ENCODE data around the gene LTBP1.

Gene LTBP1

DNA sequence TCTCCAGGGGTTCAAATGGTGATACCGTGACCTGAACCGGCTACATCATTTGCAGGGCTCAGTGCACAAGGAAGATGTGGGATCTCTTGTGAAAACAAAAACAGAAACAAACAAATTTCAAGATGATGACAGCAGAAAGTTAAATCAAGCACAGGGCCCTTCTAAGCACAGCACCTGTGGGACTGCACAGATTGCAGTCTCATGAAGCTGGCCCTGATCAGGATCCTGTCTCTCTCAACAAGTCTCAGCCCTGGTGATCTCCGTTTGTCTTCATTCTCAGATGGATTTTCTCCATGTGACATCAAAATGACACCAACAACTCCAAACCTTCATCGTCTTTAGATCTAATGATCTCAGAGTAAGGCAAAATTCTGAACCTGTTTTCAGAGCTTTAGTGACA is 39.7 kb downstream of the LTBP1 start:
- H3K4me3 ChIP-seq (ENCODE audit: low read depth, low read length) = no peak overlapping the region
- CTCF ChIA-PET = no interaction called here
- TF ChIP-seq, protein P1, sequence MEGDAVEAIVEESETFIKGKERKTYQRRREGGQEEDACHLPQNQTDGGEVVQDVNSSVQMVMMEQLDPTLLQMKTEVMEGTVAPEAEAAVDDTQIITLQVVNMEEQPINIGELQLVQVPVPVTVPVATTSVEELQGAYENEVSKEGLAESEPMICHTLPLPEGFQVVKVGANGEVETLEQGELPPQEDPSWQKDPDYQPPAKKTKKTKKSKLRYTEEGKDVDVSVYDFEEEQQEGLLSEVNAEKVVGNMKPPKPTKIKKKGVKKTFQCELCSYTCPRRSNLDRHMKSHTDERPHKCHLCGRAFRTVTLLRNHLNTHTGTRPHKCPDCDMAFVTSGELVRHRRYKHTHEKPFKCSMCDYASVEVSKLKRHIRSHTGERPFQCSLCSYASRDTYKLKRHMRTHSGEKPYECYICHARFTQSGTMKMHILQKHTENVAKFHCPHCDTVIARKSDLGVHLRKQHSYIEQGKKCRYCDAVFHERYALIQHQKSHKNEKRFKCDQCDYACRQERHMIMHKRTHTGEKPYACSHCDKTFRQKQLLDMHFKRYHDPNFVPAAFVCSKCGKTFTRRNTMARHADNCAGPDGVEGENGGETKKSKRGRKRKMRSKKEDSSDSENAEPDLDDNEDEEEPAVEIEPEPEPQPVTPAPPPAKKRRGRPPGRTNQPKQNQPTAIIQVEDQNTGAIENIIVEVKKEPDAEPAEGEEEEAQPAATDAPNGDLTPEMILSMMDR (IDR thresholded peaks at IDR 0.05; ENCODE audit: insufficient read depth, low read length, missing control alignments) = no peak
- POLR2A ChIA-PET = no interaction called here
- no peak for DNase-seq (ENCODE audit: low read depth, low spot score)

DNA sequence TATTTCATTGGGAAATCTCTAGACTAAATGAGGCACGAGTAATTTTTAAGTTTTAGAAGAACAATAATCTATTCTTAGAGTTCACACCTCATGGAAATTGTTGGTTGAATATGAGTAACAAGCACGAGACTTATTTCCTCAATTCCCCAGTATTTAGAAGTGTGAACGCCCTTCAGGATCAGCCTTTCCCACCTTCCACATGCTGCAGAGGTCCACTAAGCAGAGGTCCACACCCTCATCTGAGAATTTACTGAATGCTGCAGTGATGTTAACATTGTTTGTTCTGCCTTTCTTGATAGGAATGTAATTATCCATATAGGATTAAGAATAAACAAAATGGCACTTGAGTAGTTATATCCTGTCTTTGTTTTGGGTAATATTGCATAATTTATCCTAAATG is 41.8 kb downstream of the LTBP1 start:
- no peak overlapping the region for H3K4me3 ChIP-seq (ENCODE audit: low read depth, low read length)
- ChIA-PET CTCF (no interaction called here), POLR2A (no interaction called here)
- DNase-seq (ENCODE audit: low read depth, low spot score) = no peak
- TF ChIP-seq, protein P1 (IDR thresholded peaks at IDR 0.05; ENCODE audit: insufficient read depth, low read length, missing control alignments) = no peak

DNA sequence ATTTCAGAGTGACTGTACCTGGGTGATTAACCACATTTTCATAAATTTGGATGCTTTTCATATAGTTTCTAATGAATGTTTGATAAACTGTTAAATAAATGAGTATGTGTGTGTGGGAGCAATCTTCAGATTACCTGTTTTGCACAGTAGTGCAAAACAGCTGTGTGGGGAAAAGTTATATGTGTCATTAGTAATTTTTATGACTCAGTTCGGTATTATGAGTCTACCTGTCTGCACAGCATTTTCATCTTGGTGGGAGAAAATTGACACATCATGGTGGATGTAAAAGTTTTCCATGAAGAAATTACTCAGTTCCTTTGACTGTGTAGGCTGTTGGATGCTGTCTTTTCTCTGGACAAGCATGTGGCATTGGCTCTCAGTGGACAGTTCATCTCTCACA is 43.8 kb downstream of the LTBP1 start:
- DNase-seq (ENCODE audit: low read depth, low spot score) = no peak
- H3K4me3 ChIP-seq (ENCODE audit: low read depth, low read length) = no peak overlapping the region
- CTCF ChIA-PET = no interaction called here
- TF ChIP-seq, protein P1 (IDR thresholded peaks at IDR 0.05; ENCODE audit: insufficient read depth, low read length, missing control alignments) = no peak
- POLR2A ChIA-PET = no interaction called here

DNA sequence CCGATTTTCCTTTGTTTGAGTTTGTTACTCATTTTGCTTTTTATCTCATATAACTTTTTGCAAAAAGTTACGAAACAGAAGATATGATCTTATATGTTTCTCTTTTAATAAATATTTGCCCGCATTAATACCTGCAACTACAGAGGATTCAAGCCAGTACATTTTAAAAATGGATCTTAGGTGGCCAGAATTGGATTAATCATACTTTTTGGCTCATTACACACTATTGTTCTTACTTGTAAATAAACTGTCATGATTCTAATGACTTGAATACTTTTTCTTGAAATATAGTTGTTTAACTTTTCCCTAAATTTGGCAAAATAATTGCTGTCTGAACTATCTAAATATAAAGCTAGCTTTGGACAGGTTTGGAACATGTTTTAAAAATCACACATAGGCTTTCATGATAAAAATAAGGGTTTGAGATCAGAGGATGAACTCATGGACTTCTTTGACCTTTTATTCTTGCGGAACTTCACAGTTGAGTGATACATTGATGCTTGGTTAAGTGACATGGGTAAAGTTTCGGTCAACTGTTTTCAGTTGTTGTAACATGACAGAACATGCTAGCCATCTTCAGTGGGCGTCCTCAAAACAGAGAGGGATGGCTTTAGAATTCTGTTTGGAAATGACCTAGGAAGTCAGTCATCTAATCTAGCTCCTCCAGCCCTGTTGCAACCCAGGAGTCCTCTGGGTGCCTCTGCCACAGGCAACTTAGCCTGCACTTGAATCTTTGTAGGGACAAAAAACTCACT is 44.5 kb downstream of the LTBP1 start:
- ChIA-PET POLR2A (no interaction called here), CTCF (interaction anchor here (1.2 kb wide), 1 partner anchor 43 kb away, joined by 3 read pairs; no protein-coding TSS in a partner anchor)
- TF ChIP-seq, protein P1 (IDR thresholded peaks at IDR 0.05; ENCODE audit: insufficient read depth, low read length, missing control alignments) = no peak
- no peak overlapping the region for H3K4me3 ChIP-seq (ENCODE audit: low read depth, low read length)
- no peak for DNase-seq (ENCODE audit: low read depth, low spot score)

DNA sequence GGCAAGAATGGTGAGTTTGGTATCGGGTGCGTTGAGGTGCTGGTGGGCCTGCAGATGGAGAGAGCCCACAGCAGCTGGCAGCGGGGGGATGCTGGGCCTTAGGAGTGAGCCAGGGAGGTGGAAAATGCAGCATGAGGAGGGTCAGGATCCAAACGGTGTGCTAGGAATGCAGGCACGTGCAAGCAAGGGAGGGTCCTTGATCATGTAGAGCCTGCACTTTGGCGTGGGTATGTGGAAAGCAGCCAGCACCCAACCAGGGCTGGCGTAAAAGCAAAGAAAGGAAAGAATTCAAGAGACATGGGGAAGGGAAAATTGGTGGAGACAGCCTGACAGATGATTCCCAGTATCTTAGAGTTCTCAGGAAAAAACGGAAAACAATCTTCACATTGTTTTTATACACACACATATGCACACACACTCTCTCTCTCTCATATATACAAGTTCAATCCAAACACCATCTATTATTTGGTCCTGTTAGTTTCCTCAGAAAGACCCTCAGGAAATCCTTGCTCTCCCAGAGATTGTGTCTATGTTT is 46.3 kb downstream of the LTBP1 start:
- H3K4me3 ChIP-seq (ENCODE audit: low read depth, low read length) = no peak overlapping the region
- DNase-seq (ENCODE audit: low read depth, low spot score) = no peak
- ChIA-PET CTCF (no interaction called here), POLR2A (no interaction called here)
- TF ChIP-seq, protein P1 (IDR thresholded peaks at IDR 0.05; ENCODE audit: insufficient read depth, low read length, missing control alignments) = no peak

DNA sequence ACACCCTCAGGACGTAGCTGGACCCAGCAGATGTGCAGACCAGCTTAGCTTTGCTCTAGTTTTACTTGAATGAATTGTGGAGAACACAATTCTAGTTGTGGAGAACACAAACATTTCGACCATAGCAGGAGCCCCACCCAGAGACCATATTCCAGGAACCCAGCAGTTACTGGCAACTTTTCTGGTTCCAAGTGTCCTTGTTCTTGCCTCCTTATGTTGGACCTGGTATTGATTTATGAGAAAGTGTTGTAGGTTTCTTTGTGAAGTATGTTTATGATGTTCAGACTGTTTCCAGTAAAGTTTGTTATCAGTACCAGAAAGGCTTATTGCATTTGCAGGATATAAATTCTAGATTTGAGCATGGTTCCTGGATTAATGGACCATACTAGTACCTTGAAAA is 51.0 kb downstream of the LTBP1 start:
- POLR2A ChIA-PET = interaction anchor here (0.7 kb wide), 1 partner anchor 317 kb away, joined by 3 read pairs; no protein-coding TSS in a partner anchor
- TF ChIP-seq, protein P1 (IDR thresholded peaks at IDR 0.05; ENCODE audit: insufficient read depth, low read length, missing control alignments) = no peak
- H3K4me3 ChIP-seq (ENCODE audit: low read depth, low read length) = no peak overlapping the region
- no peak for DNase-seq (ENCODE audit: low read depth, low spot score)
- CTCF ChIA-PET = interaction anchor here (0.8 to 1.0 kb wide), 2 partner anchors 53 to 443 kb away, joined by 3 to 4 read pairs; no protein-coding TSS in a partner anchor
